ENCODE measurements around the gene GATA5. TPM values are rescaled to one million over a fixed set of nuclear protein-coding genes. Genes with fewer than 3 reads are reported as not detected.

GATA5 gene
- total and polyA plus RNA-seq, 4 experiments from 2014 or later = not detected

GRCh38 chr20:62445553-62446340 is 30.0 kb downstream of the GATA5 start:
- H3K27ac Mint-ChIP-seq = no peak overlapping the region
- H3K27me3 Mint-ChIP-seq = peaks cover 6 to 17% of the 10 kb centered on the region in 2 donors
- no peaks in the 10 kb centered on the region for H3K36me3 Mint-ChIP-seq
- H3K4me1 Mint-ChIP-seq = no peaks in the 10 kb centered on the region
- no peak overlapping the region for H3K27ac ChIP-seq (ENCODE audit: low read depth, low read length)
- H3K4me1 ChIP-seq (ENCODE audit: insufficient read depth, low read length) = no peaks in the 10 kb centered on the region
- intact Hi-C loops (cut with micrococcal nuclease) = no loop called here
- no peaks in the 10 kb centered on the region for H3K9me3 Mint-ChIP-seq
- H3K27me3 ChIP-seq (ENCODE audit: insufficient read depth, low read length) = no peaks in the 10 kb centered on the region
- POLR2A ChIA-PET (ENCODE audit: partially characterized antibody) = no interaction called here
- CTCF ChIA-PET (ENCODE audit: partially characterized antibody) = no interaction called here
- no peak for DNase-seq
- no peaks in the 10 kb centered on the region for H3K9me3 ChIP-seq (ENCODE audit: control insufficient read depth in 1 of 2, low read length in 2 of 2)
- H3K36me3 ChIP-seq (ENCODE audit: insufficient read depth, low read length) = no peaks in the 10 kb centered on the region
- no peak overlapping the region for H3K4me3 Mint-ChIP-seq
- no peak overlapping the region for H3K4me3 ChIP-seq (ENCODE audit: low read length in 2 of 2)

DNA sequence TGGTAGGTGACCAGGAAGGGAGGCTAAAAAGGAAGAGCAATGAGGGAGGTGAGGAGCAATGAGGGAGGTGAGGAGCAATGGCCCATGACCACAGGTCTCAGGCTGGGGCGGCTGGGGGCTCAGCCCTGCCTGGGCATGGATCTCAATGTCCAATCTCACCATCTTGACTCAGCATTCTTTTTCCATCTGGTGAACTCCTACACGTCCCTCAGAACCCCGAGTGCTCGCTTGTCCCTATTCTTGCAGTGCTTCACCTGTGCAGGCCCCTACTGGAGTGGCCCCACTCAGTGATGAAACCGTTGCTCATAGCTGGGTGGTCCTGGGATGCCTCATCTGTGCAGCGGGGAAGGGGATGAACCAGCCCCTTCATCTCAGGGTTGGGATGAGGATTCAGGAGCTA is 31.5 kb downstream of the GATA5 start:
- ChIA-PET POLR2A (ENCODE audit: partially characterized antibody) (no interaction called here), CTCF (ENCODE audit: partially characterized antibody) (interaction anchor here (0.5 kb wide), 1 partner anchor 285 kb away, joined by 3 read pairs; no protein-coding TSS in a partner anchor)
- Histone ChIP-seq H3K36me3 (ENCODE audit: insufficient read depth, low read length) (no peaks in the 10 kb centered on the region), H3K27ac (ENCODE audit: low read depth, low read length) (no peak overlapping the region), H3K9me3 (ENCODE audit: control insufficient read depth in 1 of 2, low read length in 2 of 2) (no peaks in the 10 kb centered on the region), H3K27me3 (ENCODE audit: insufficient read depth, low read length) (no peaks in the 10 kb centered on the region), H3K4me1 (ENCODE audit: insufficient read depth, low read length) (no peaks in the 10 kb centered on the region), H3K4me3 (ENCODE audit: low read length in 2 of 2) (no peak overlapping the region)
- Mint-ChIP-seq H3K4me3 (no peak overlapping the region), H3K27ac (no peak overlapping the region), H3K36me3 (no peaks in the 10 kb centered on the region), H3K27me3 (peaks cover 6 to 12% of the 10 kb centered on the region in 2 donors), H3K4me1 (no peaks in the 10 kb centered on the region), H3K9me3 (peaks cover 0 to 2% (median 0%) of the 10 kb centered on the region in 8 donors)
- intact Hi-C loops (cut with micrococcal nuclease) = no loop called here
- DNase-seq = no peak

- DNase-seq = no peak
- H3K27ac Mint-ChIP-seq = no peak overlapping the region
- H3K4me1 Mint-ChIP-seq = no peaks in the 10 kb centered on the region
- peaks cover 6 to 15% of the 10 kb centered on the region in 2 donors for H3K27me3 Mint-ChIP-seq
- no peak overlapping the region for H3K4me3 ChIP-seq (ENCODE audit: low read length in 2 of 2)
- no peak overlapping the region for H3K4me3 Mint-ChIP-seq
- H3K36me3 ChIP-seq (ENCODE audit: insufficient read depth, low read length) = no peaks in the 10 kb centered on the region
- no peak overlapping the region for H3K27ac ChIP-seq (ENCODE audit: low read depth, low read length)
- no peaks in the 10 kb centered on the region for H3K4me1 ChIP-seq (ENCODE audit: insufficient read depth, low read length)
- no peaks in the 10 kb centered on the region for H3K9me3 ChIP-seq (ENCODE audit: control insufficient read depth in 1 of 2, low read length in 2 of 2)
- intact Hi-C loops (cut with micrococcal nuclease) = no loop called here
- ChIA-PET POLR2A (ENCODE audit: partially characterized antibody) (no interaction called here), CTCF (ENCODE audit: partially characterized antibody) (interaction anchor here (1.2 kb wide), 1 partner anchor 11 kb away, joined by 3 read pairs; no protein-coding TSS in a partner anchor)
- no peaks in the 10 kb centered on the region for H3K27me3 ChIP-seq (ENCODE audit: insufficient read depth, low read length)
- no peaks in the 10 kb centered on the region for H3K36me3 Mint-ChIP-seq
- H3K9me3 Mint-ChIP-seq = peaks cover 0 to 2% (median 0%) of the 10 kb centered on the region in 8 donors
Observed at GRCh38 chr20:62441987-62442539, 33.7 kb downstream of the GATA5 start.

- Mint-ChIP-seq H3K4me1 (no peaks in the 10 kb centered on the region), H3K27me3 (peaks cover 11 to 22% of the 10 kb centered on the region in 2 donors), H3K36me3 (no peaks in the 10 kb centered on the region), H3K27ac (no peak overlapping the region), H3K9me3 (peaks cover 0 to 4% (median 0%) of the 10 kb centered on the region in 8 donors), H3K4me3 (no peak overlapping the region)
- H3K36me3 ChIP-seq (ENCODE audit: insufficient read depth, low read length) = no peaks in the 10 kb centered on the region
- H3K27ac ChIP-seq (ENCODE audit: low read depth, low read length) = no peak overlapping the region
- no peak overlapping the region for H3K4me3 ChIP-seq (ENCODE audit: low read length in 2 of 2)
- DNase-seq = no peak
- ChIA-PET CTCF (ENCODE audit: partially characterized antibody) (interaction anchor here (1.1 kb wide), 1 partner anchor 10 kb away, joined by 3 read pairs; no protein-coding TSS in a partner anchor), POLR2A (ENCODE audit: partially characterized antibody) (no interaction called here)
- intact Hi-C loops (cut with micrococcal nuclease) = no loop called here
- H3K4me1 ChIP-seq (ENCODE audit: insufficient read depth, low read length) = no peaks in the 10 kb centered on the region
- H3K27me3 ChIP-seq (ENCODE audit: insufficient read depth, low read length) = peaks cover 4% of the 10 kb centered on the region
- no peaks in the 10 kb centered on the region for H3K9me3 ChIP-seq (ENCODE audit: control insufficient read depth in 1 of 2, low read length in 2 of 2)
Observed at GRCh38 chr20:62439218-62439617, 36.6 kb downstream of the GATA5 start.

GRCh38 chr20:62437927-62438326 is 37.9 kb downstream of the GATA5 start:
- Histone ChIP-seq H3K36me3 (ENCODE audit: insufficient read depth, low read length) (no peaks in the 10 kb centered on the region), H3K4me3 (ENCODE audit: low read length in 2 of 2) (no peak overlapping the region), H3K27ac (ENCODE audit: low read depth, low read length) (no peak overlapping the region), H3K27me3 (ENCODE audit: insufficient read depth, low read length) (peaks cover 4% of the 10 kb centered on the region), H3K9me3 (ENCODE audit: control insufficient read depth in 1 of 2, low read length in 2 of 2) (no peaks in the 10 kb centered on the region), H3K4me1 (ENCODE audit: insufficient read depth, low read length) (no peaks in the 10 kb centered on the region)
- peak overlapping the region in 1 of 7 donors; percentile 72 for H3K27ac Mint-ChIP-seq
- H3K27me3 Mint-ChIP-seq = peaks cover 13 to 22% of the 10 kb centered on the region in 2 donors
- no peaks in the 10 kb centered on the region for H3K4me1 Mint-ChIP-seq
- no peak overlapping the region for H3K4me3 Mint-ChIP-seq
- H3K36me3 Mint-ChIP-seq = no peaks in the 10 kb centered on the region
- POLR2A ChIA-PET (ENCODE audit: partially characterized antibody) = no interaction called here
- CTCF ChIA-PET (ENCODE audit: partially characterized antibody) = no interaction called here
- no peak for DNase-seq
- H3K9me3 Mint-ChIP-seq = peaks cover 0 to 4% (median 0%) of the 10 kb centered on the region in 8 donors
- intact Hi-C loops (cut with micrococcal nuclease) = no loop called here

DNA sequence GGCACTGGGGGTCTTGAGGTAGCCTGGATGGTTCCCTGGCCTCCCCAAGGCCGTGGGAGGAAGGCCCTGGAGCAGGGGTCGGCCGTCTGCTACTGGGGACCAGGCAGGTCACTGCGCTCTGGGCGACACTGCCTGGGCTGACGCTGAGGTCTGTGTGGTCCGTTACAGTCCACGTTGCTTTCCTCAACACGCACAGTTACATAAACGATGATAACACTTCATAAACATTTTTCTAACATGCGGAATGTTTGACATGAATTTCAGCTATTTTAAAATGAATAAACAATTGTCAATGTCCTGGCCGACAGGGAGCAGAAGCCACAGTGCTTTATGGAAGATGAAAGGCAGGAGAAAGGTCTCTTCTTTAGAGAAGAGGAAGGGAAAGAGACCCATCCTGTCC is 38.3 kb downstream of the GATA5 start:
- intact Hi-C loops (cut with micrococcal nuclease) = no loop called here
- ChIA-PET POLR2A (ENCODE audit: partially characterized antibody) (no interaction called here), CTCF (ENCODE audit: partially characterized antibody) (no interaction called here)
- H3K4me1 Mint-ChIP-seq = no peaks in the 10 kb centered on the region
- Histone ChIP-seq H3K9me3 (ENCODE audit: control insufficient read depth in 1 of 2, low read length in 2 of 2) (no peaks in the 10 kb centered on the region), H3K4me1 (ENCODE audit: insufficient read depth, low read length) (no peaks in the 10 kb centered on the region), H3K4me3 (ENCODE audit: low read length in 2 of 2) (no peak overlapping the region), H3K36me3 (ENCODE audit: insufficient read depth, low read length) (no peaks in the 10 kb centered on the region), H3K27ac (ENCODE audit: low read depth, low read length) (no peak overlapping the region), H3K27me3 (ENCODE audit: insufficient read depth, low read length) (peaks cover 4% of the 10 kb centered on the region)
- peaks cover 11 to 19% of the 10 kb centered on the region in 2 donors for H3K27me3 Mint-ChIP-seq
- no peak overlapping the region for H3K4me3 Mint-ChIP-seq
- no peak overlapping the region for H3K27ac Mint-ChIP-seq
- DNase-seq = no peak
- H3K9me3 Mint-ChIP-seq = peaks cover 0 to 4% (median 0%) of the 10 kb centered on the region in 8 donors
- no peaks in the 10 kb centered on the region for H3K36me3 Mint-ChIP-seq

- CTCF ChIA-PET (ENCODE audit: partially characterized antibody) = no interaction called here
- peaks cover 4% of the 10 kb centered on the region for H3K27me3 ChIP-seq (ENCODE audit: insufficient read depth, low read length)
- H3K4me3 ChIP-seq (ENCODE audit: low read length in 2 of 2) = no peak overlapping the region
- no peak overlapping the region for H3K4me3 Mint-ChIP-seq
- no peaks in the 10 kb centered on the region for H3K4me1 ChIP-seq (ENCODE audit: insufficient read depth, low read length)
- no peaks in the 10 kb centered on the region for H3K36me3 Mint-ChIP-seq
- no peak overlapping the region for H3K27ac Mint-ChIP-seq
- POLR2A ChIA-PET (ENCODE audit: partially characterized antibody) = no interaction called here
- no peak overlapping the region for H3K27ac ChIP-seq (ENCODE audit: low read depth, low read length)
- intact Hi-C loops (cut with micrococcal nuclease) = no loop called here
- H3K4me1 Mint-ChIP-seq = no peaks in the 10 kb centered on the region
- peaks cover 12 to 19% of the 10 kb centered on the region in 2 donors for H3K27me3 Mint-ChIP-seq
- no peaks in the 10 kb centered on the region for H3K36me3 ChIP-seq (ENCODE audit: insufficient read depth, low read length)
- H3K9me3 ChIP-seq (ENCODE audit: control insufficient read depth in 1 of 2, low read length in 2 of 2) = no peaks in the 10 kb centered on the region
- no peak for DNase-seq
- H3K9me3 Mint-ChIP-seq = peaks cover 0 to 4% (median 0%) of the 10 kb centered on the region in 8 donors
Observed at GRCh38 chr20:62436692-62437091, 39.1 kb downstream of the GATA5 start.
